ENCODE measurements around the gene FLACC1. TPM values are rescaled to one million over a fixed set of nuclear protein-coding genes. Genes with fewer than 3 reads are reported as not detected.
A peak's percentile ranks its signal among the peaks of the same experiment; 100 is the strongest.

The FLACC1 gene
- total and polyA plus RNA-seq, 9 of the 15 experiments (the other 6 are each of a cell fraction or from before 2014, with no cell fraction given): 0.07 to 0.68 (median 0.22) TPM; not detected in 2

- TF ChIP-seq, protein P1, sequence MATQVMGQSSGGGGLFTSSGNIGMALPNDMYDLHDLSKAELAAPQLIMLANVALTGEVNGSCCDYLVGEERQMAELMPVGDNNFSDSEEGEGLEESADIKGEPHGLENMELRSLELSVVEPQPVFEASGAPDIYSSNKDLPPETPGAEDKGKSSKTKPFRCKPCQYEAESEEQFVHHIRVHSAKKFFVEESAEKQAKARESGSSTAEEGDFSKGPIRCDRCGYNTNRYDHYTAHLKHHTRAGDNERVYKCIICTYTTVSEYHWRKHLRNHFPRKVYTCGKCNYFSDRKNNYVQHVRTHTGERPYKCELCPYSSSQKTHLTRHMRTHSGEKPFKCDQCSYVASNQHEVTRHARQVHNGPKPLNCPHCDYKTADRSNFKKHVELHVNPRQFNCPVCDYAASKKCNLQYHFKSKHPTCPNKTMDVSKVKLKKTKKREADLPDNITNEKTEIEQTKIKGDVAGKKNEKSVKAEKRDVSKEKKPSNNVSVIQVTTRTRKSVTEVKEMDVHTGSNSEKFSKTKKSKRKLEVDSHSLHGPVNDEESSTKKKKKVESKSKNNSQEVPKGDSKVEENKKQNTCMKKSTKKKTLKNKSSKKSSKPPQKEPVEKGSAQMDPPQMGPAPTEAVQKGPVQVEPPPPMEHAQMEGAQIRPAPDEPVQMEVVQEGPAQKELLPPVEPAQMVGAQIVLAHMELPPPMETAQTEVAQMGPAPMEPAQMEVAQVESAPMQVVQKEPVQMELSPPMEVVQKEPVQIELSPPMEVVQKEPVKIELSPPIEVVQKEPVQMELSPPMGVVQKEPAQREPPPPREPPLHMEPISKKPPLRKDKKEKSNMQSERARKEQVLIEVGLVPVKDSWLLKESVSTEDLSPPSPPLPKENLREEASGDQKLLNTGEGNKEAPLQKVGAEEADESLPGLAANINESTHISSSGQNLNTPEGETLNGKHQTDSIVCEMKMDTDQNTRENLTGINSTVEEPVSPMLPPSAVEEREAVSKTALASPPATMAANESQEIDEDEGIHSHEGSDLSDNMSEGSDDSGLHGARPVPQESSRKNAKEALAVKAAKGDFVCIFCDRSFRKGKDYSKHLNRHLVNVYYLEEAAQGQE (IDR thresholded peaks at IDR 0.05; ENCODE audit: borderline replicate concordance): peak; percentile 62; the same call in 1 of the 2 replicates
- TF ChIP-seq, protein P1 (CRISPR knock-in tag; IDR thresholded peaks at IDR 0.05; ENCODE audit: low read depth): no peak
- no peak for TF ChIP-seq SRSF1 (IDR thresholded peaks at IDR 0.05; ENCODE audit: low read depth, low read length)
- TF ChIP-seq ZNF778 (CRISPR knock-in tag; IDR thresholded peaks at IDR 0.05): no peak
- TF ChIP-seq, protein P2, sequence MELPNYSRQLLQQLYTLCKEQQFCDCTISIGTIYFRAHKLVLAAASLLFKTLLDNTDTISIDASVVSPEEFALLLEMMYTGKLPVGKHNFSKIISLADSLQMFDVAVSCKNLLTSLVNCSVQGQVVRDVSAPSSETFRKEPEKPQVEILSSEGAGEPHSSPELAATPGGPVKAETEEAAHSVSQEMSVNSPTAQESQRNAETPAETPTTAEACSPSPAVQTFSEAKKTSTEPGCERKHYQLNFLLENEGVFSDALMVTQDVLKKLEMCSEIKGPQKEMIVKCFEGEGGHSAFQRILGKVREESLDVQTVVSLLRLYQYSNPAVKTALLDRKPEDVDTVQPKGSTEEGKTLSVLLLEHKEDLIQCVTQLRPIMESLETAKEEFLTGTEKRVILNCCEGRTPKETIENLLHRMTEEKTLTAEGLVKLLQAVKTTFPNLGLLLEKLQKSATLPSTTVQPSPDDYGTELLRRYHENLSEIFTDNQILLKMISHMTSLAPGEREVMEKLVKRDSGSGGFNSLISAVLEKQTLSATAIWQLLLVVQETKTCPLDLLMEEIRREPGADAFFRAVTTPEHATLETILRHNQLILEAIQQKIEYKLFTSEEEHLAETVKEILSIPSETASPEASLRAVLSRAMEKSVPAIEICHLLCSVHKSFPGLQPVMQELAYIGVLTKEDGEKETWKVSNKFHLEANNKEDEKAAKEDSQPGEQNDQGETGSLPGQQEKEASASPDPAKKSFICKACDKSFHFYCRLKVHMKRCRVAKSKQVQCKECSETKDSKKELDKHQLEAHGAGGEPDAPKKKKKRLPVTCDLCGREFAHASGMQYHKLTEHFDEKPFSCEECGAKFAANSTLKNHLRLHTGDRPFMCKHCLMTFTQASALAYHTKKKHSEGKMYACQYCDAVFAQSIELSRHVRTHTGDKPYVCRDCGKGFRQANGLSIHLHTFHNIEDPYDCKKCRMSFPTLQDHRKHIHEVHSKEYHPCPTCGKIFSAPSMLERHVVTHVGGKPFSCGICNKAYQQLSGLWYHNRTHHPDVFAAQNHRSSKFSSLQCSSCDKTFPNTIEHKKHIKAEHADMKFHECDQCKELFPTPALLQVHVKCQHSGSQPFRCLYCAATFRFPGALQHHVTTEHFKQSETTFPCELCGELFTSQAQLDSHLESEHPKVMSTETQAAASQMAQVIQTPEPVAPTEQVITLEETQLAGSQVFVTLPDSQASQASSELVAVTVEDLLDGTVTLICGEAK (IDR thresholded peaks at IDR 0.05): no peak
- TF ChIP-seq, protein P2 (CRISPR knock-in tag; IDR thresholded peaks at IDR 0.05): no peak
- no peak for TF ChIP-seq ZNF232 (CRISPR knock-in tag; IDR thresholded peaks at IDR 0.05)
- TF ChIP-seq MEF2D (tag; conservative IDR thresholded peaks at IDR 0.05; ENCODE audit: low read depth): no peak
- TF ChIP-seq SAFB2 (IDR thresholded peaks at IDR 0.05; ENCODE audit: borderline replicate concordance, low read depth, low read length, severe bottlenecking): no peak
- TF ChIP-seq CEBPG (CRISPR knock-in tag; IDR thresholded peaks at IDR 0.05): no peak
- no peak for TF ChIP-seq CEBPG (tag; conservative IDR thresholded peaks at IDR 0.05 in 1 of 2, IDR thresholded peaks at IDR 0.05 in 1 of 2)
Observed at GRCh38 chr2:201363857-201364560, 6.9 kb upstream of the FLACC1 start (continued).
